Stimulated activated CD8-positive, alpha-beta memory T cell treated with anti-CD3 and anti-CD28 coated beads, Interleukin-4, amount 100 ng/mL, for 1 hour (primary cell): Measurements from ENCODE around the gene ACR.
"Not testable (repeated sequence)": the region's sequence is repeated elsewhere in the genome, so short reads cannot be mapped to it uniquely, and the experiment has no call there.

Experiments
- DNase-seq, 2 donors: peaks; one replicate each; pipeline ENCODE4 v3.0.0-alpha.2; 2020; ENCODE audit warnings: low read depth in 2 of 2, low spot score in 1 of 2

Gene ACR

GRCh38 chr22:50730941-50731661, 6.9 kb upstream of the ACR start:
- DNase-seq, result no peak

- DNase-seq, result peak in 1 of 2 donors; percentile 29
Observed at GRCh38 chr22:50731811-50732624, 6.0 kb upstream of the ACR start.

GRCh38 chr22:50732681-50733080, 5.3 kb upstream of the ACR start:
- no peak for DNase-seq

- no peak for DNase-seq
Observed at GRCh38 chr22:50733521-50734342, 4.3 kb upstream of the ACR start.

- no peak for DNase-seq
Observed at GRCh38 chr22:50734343-50734771, 3.6 kb upstream of the ACR start.

- no peak for DNase-seq
Observed at GRCh38 chr22:50734986-50735738, 2.8 kb upstream of the ACR start.

- DNase-seq, result no peak
Observed at GRCh38 chr22:50735739-50736030, 2.3 kb upstream of the ACR start.

GRCh38 chr22:50738649-50739227, 734 bp downstream of the ACR start:
- no peak for DNase-seq

GRCh38 chr22:50739279-50739691, 1.3 kb downstream of the ACR start:
- DNase-seq, result no peak

GRCh38 chr22:50739894-50740293, 1.9 kb downstream of the ACR start:
- no peak for DNase-seq

- DNase-seq, result not testable (repeated sequence)
Observed at GRCh38 chr22:50740714-50741113, 2.7 kb downstream of the ACR start.

GRCh38 chr22:50744424-50744823, 6.4 kb downstream of the ACR start:
- DNase-seq, result not testable (repeated sequence)

- DNase-seq, result not testable (repeated sequence)
Observed at GRCh38 chr22:50747521-50747920, 9.5 kb downstream of the ACR start.

- DNase-seq, result not testable (repeated sequence)
Observed at GRCh38 chr22:50748630-50749029, 10.6 kb downstream of the ACR start.

- not testable (repeated sequence) for DNase-seq
Observed at GRCh38 chr22:50749302-50750074, 11.5 kb downstream of the ACR start.

- DNase-seq, result not testable (repeated sequence)
Observed at GRCh38 chr22:50755251-50755650, 17.2 kb downstream of the ACR start.

GRCh38 chr22:50756406-50756805, 18.4 kb downstream of the ACR start:
- DNase-seq, result not testable (repeated sequence)

GRCh38 chr22:50756949-50757491, 19.0 kb downstream of the ACR start:
- DNase-seq, result peak; percentile 9 to 49

- DNase-seq, result not testable (repeated sequence)
Observed at GRCh38 chr22:50759597-50760341, 21.8 kb downstream of the ACR start.
